Endodermal cell (in vitro differentiated cells): ENCODE data around the gene GALNT5. TPM values are rescaled to one million over a fixed set of nuclear protein-coding genes. Genes with fewer than 3 reads are reported as not detected.

Experiments
- DNase-seq: peaks from one replicate; pipeline ENCODE4 v3.0.0-alpha.2; 2017
- H3K27ac ChIP-seq: 2 replicates; pipeline ENCODE4 v1.5.1; 2013; ENCODE audit warnings: mild to moderate bottlenecking, low read depth, low read length, moderate library complexity
- H3K27me3 ChIP-seq: 2 replicates; pipeline ENCODE4 v1.6.1; 2013; ENCODE audit warnings: mild to moderate bottlenecking, low read length, moderate library complexity; ENCODE audit not compliant: insufficient read depth, control insufficient read depth, poor library complexity, severe bottlenecking
- H3K36me3 ChIP-seq: 2 replicates; pipeline ENCODE4 v1.7.0; 2013; ENCODE audit warnings: mild to moderate bottlenecking, low read length, moderate library complexity; ENCODE audit not compliant: control insufficient read depth, insufficient read depth
- H3K4me1 ChIP-seq: one replicate; pipeline ENCODE4 v1.7.0; 2013; ENCODE audit warnings: low read length; ENCODE audit not compliant: control insufficient read depth, insufficient read depth
- H3K4me3 ChIP-seq: 2 replicates; pipeline ENCODE4 v1.5.1; 2013; ENCODE audit warnings: mild to moderate bottlenecking, low read length, moderate library complexity
- H3K9ac ChIP-seq: 2 replicates; pipeline ENCODE4 v1.6.1; 2013; ENCODE audit warnings: mild to moderate bottlenecking, low read length, moderate library complexity; ENCODE audit not compliant: poor library complexity, severe bottlenecking; ENCODE audit errors: extremely low read depth
- H3K9me3 ChIP-seq: 2 replicates; pipeline ENCODE4 v1.6.1; 2013; ENCODE audit warnings: mild to moderate bottlenecking, low read length, moderate library complexity; ENCODE audit not compliant: control insufficient read depth
- H3K27ac Mint-ChIP-seq: 2 replicates; pipeline ENCODE4 v1.8.0; 2020; ENCODE audit warnings: mixed read lengths
- H3K27me3 Mint-ChIP-seq: 2 replicates; pipeline ENCODE4 v1.8.0; 2021; ENCODE audit warnings: mild to moderate bottlenecking, mixed read lengths; ENCODE audit not compliant: insufficient read depth
- H3K36me3 Mint-ChIP-seq: 2 replicates; pipeline ENCODE4 v1.8.0; 2020; ENCODE audit warnings: low read depth, mixed read lengths
- H3K4me1 Mint-ChIP-seq: 2 replicates; pipeline ENCODE4 v1.8.0; 2020; ENCODE audit warnings: mixed read lengths
- H3K4me3 Mint-ChIP-seq: 2 replicates; pipeline ENCODE4 v1.8.0; 2020; ENCODE audit warnings: mild to moderate bottlenecking, moderate library complexity, mixed read lengths
- H3K9me3 Mint-ChIP-seq: 2 replicates; pipeline ENCODE4 v1.8.0; 2020; ENCODE audit warnings: mild to moderate bottlenecking, mixed read lengths
- WGBS, 2 experiments: methylation state at CpG; one replicate each; pipeline versions ENCODE4 v1.1.5 to v1.1.7; 2013; ENCODE audit warnings: missing lambda C conversion rate in 2 of 2, mixed read lengths in 1 of 2; ENCODE audit not compliant: insufficient coverage in 1 of 2, insufficient read length in 1 of 2; 5-methylcytosine and 5-hydroxymethylcytosine counted together
- total RNA-seq, 2 donors: library from RNA; stranded (reverse); fragmentation: NEBNext Ultra II Directional in 1 of 2; extraction: Animal tissue kit (Norgen Biotek cat#: 25700) in 1 of 2; gene quantifications; 2 replicates in 1 of 2; 3 replicates in 1 of 2; pipeline ENCODE4 v1.2.1, GENCODE V29; 2021
- TF ChIP-seq, protein P1 (sequence below): fragments of 200-600 bp; sonication (generic); conservative IDR thresholded peaks from 2 replicates; pipeline ENCODE4 v1.5.0; 2021; ENCODE audit warnings: antibody characterized with exemption, mild to moderate bottlenecking

Gene GALNT5
- total RNA-seq, 2 donors from 2014 or later = 0.11 TPM; not detected in 1

DNA sequence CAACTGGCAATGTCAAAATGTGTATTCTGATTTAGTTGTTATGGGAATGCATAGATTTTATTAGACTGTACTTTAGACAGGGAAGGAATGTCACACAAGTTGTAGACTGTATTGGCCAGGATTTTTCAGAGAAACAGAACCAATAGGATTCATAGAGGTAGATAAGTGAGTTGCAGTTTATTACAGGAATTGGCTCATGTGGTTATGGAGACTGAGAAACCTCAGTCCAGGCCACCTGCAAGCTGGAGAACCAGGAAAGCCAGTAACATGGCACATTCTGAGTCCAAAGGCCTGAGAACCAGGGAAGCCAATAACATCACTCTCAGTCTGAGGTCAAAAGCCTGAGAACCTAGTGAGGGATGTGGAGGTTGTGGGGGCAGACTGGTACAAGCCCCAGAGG lies 1.8 kb upstream of the GALNT5 start:
- Histone ChIP-seq H3K27me3 (no peaks in the 10 kb centered on the region), H3K36me3 (no peaks in the 10 kb centered on the region), H3K4me3 (no peak overlapping the region), H3K9ac (no peak overlapping the region), H3K4me1 (peaks cover 9% of the 10 kb centered on the region), H3K27ac (no peak overlapping the region), H3K9me3 (no peaks in the 10 kb centered on the region)
- no peaks in the 10 kb centered on the region for H3K27me3 Mint-ChIP-seq
- no peaks in the 10 kb centered on the region for H3K36me3 Mint-ChIP-seq
- H3K27ac Mint-ChIP-seq = no peak overlapping the region
- H3K4me3 Mint-ChIP-seq = no peak overlapping the region
- peaks cover 18% of the 10 kb centered on the region for H3K4me1 Mint-ChIP-seq
- DNase-seq = no peak
- TF ChIP-seq, protein P1, sequence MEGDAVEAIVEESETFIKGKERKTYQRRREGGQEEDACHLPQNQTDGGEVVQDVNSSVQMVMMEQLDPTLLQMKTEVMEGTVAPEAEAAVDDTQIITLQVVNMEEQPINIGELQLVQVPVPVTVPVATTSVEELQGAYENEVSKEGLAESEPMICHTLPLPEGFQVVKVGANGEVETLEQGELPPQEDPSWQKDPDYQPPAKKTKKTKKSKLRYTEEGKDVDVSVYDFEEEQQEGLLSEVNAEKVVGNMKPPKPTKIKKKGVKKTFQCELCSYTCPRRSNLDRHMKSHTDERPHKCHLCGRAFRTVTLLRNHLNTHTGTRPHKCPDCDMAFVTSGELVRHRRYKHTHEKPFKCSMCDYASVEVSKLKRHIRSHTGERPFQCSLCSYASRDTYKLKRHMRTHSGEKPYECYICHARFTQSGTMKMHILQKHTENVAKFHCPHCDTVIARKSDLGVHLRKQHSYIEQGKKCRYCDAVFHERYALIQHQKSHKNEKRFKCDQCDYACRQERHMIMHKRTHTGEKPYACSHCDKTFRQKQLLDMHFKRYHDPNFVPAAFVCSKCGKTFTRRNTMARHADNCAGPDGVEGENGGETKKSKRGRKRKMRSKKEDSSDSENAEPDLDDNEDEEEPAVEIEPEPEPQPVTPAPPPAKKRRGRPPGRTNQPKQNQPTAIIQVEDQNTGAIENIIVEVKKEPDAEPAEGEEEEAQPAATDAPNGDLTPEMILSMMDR = no peak
- no peaks in the 10 kb centered on the region for H3K9me3 Mint-ChIP-seq

GRCh38 chr2:157256626-157257025 lies 879 bp upstream of the GALNT5 start:
- H3K4me3 Mint-ChIP-seq = no peak overlapping the region
- DNase-seq = no peak
- no peaks in the 10 kb centered on the region for H3K27me3 Mint-ChIP-seq
- Histone ChIP-seq H3K27ac (no peak overlapping the region), H3K36me3 (no peaks in the 10 kb centered on the region), H3K4me1 (peaks cover 9% of the 10 kb centered on the region), H3K9me3 (no peaks in the 10 kb centered on the region), H3K9ac (no peak overlapping the region), H3K4me3 (no peak overlapping the region), H3K27me3 (no peaks in the 10 kb centered on the region)
- TF ChIP-seq, protein P1 = no peak
- no peak overlapping the region for H3K27ac Mint-ChIP-seq
- no peaks in the 10 kb centered on the region for H3K9me3 Mint-ChIP-seq
- H3K4me1 Mint-ChIP-seq = peaks cover 23% of the 10 kb centered on the region
- 94% methylated on average over 3 of the region's 3 CpGs; no CpG with 5 or more reads in 1 of the 2 experiments for WGBS, 2 experiments
- no peaks in the 10 kb centered on the region for H3K36me3 Mint-ChIP-seq

DNA sequence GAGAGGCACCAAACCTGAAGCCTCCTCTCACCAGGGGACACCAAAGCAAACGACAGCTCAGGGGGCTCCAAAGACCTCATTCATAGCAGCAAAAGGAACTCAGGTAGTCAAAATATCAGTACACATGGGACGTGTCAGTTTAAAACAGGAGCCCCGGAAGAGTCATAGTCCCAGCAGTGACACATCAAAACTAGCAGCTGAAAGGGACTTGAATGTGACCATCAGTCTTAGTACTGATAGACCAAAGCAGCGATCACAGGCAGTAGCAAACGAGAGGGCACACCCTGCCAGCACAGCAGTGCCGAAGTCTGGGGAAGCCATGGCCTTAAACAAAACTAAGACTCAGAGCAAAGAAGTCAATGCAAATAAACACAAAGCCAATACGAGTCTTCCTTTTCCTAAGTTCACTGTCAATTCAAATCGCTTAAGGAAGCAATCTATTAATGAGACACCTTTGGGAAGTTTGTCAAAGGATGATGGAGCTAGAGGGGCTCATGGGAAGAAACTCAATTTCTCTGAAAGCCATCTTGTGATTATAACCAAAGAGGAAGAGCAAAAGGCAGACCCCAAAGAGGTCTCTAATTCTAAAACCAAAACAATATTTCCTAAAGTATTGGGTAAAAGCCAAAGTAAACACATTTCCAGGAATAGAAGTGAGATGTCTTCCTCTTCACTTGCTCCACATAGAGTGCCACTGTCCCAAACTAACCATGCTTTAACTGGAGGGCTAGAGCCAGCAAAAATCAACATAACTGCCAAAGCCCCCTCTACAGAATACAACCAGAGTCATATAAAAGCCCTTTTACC lies 1.2 kb downstream of the GALNT5 start:
- no peaks in the 10 kb centered on the region for H3K9me3 ChIP-seq
- no peak overlapping the region for H3K9ac ChIP-seq
- 69 to 88% methylated on average over 5 to 8 of the region's 8 CpGs for WGBS, 2 experiments
- Mint-ChIP-seq H3K4me1 (peaks cover 23% of the 10 kb centered on the region), H3K27me3 (no peaks in the 10 kb centered on the region), H3K9me3 (no peaks in the 10 kb centered on the region), H3K4me3 (no peak overlapping the region), H3K36me3 (no peaks in the 10 kb centered on the region), H3K27ac (no peak overlapping the region)
- H3K27ac ChIP-seq = no peak overlapping the region
- H3K4me1 ChIP-seq = peaks cover 9% of the 10 kb centered on the region
- H3K36me3 ChIP-seq = no peaks in the 10 kb centered on the region
- peak; percentile 49 for DNase-seq
- no peaks in the 10 kb centered on the region for H3K27me3 ChIP-seq
- TF ChIP-seq, protein P1 = no peak
- no peak overlapping the region for H3K4me3 ChIP-seq
